Measurements from ENCODE around the gene LARP4B. TPM values are rescaled to one million over a fixed set of nuclear protein-coding genes. Genes with fewer than 3 reads are reported as not detected.
"Not testable (repeated sequence)": the region's sequence is repeated elsewhere in the genome, so short reads cannot be mapped to it uniquely, and the experiment has no call there.

LARP4B gene
- total RNA-seq, 1 donor, result 13.6 TPM

DNA sequence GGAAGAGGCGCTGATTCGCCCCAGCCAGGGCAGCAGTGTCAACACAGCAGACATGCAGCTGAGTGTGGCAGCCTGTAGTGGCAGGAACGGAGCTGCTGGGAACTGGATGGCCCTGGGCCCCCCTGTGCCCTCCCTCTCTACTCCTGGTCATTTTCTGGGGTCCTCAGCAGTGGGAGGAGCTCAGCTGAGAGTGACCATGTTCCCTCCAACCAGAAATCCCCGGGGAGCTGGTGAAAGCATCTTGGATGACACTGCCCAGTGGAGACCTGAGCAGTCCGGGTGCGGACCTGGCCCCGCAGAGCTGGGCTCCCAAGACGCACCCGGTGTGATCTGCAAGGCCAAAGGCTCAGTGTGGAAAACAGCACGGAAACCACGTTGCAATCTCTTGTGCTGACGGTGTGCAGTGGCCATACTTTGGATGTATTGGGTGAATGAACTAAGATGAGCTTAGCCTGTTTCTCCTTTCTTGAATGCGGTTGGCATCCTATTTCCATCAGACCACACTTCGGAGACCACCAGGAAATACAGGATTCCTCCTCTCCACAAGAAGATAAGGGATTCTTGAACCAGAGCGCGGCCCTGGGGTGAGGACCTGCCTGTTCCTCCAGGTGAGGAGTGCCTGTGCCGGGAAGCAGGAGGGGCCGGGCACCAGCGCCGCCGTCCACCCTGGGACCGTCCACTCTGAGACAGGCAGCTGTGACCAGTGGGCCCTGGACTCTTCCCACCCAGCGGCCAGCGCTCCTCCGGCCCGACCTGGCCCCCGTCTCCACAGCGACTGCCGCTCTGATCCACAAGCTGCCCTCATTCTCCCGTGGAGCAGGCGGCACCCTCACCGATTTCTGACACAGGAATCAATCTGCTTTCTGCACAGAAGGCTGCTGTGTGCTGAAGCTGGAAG lies 148.5 kb downstream of the LARP4B start:
- Histone ChIP-seq H3K4me1 (ENCODE audit: insufficient read depth, low read length) (no peaks in the 10 kb centered on the region), H3K27me3 (ENCODE audit: insufficient read depth, low read length) (no peaks in the 10 kb centered on the region), H3K9me3 (ENCODE audit: low read depth, low read length) (no peaks in the 10 kb centered on the region), H3K4me3 (ENCODE audit: low read length) (no peak overlapping the region)

DNA sequence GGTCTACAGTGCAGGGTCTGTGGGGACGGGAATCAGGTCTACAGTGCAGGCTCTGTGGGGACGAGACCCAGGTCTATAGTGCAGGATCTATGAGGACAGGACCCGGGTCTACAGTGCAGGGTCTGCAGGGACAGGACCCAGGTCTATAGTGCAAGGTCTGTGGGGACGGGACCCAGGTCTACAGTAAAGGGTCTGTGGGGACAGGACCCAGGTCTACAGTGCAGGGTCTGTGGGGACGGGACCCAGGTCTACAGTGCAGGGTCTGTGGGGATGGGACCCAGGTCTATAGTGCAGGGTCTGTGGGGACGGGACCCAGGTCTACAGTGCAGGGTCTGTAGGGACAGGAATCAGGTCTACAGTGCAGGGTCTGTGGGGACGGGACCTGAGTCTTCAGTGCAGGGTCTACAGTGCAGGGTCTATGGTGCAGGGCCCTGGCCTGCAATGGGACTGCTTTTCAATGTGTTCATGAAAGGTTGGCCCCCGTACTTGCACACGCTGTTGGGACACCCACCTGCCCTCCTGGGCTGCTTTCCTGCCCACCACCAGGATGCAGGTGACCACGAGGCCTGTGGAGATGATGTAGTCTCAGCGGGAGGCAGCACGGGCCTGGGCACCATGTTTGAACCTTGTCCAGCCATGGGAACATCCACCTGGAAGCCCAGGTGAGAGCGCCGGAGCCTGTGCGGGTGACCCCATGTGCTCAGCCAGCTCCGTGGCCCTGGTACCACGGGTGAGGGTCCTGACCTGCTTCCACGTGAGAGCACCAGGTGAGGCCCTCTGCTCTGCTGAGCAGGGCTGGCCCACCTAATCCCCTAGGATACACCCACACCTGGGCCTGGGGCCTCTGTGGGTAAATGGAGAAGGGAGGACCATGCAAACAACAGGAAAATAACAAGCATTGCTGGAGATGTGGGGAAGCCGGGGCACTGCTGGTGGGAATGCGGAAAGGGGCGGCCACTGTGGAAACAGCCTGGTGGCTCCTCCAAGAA lies 150.7 kb downstream of the LARP4B start:
- Histone ChIP-seq H3K4me1 (ENCODE audit: insufficient read depth, low read length) (no peaks in the 10 kb centered on the region), H3K9me3 (ENCODE audit: low read depth, low read length) (no peaks in the 10 kb centered on the region), H3K27me3 (ENCODE audit: insufficient read depth, low read length) (no peaks in the 10 kb centered on the region), H3K4me3 (ENCODE audit: low read length) (no peak overlapping the region)

DNA sequence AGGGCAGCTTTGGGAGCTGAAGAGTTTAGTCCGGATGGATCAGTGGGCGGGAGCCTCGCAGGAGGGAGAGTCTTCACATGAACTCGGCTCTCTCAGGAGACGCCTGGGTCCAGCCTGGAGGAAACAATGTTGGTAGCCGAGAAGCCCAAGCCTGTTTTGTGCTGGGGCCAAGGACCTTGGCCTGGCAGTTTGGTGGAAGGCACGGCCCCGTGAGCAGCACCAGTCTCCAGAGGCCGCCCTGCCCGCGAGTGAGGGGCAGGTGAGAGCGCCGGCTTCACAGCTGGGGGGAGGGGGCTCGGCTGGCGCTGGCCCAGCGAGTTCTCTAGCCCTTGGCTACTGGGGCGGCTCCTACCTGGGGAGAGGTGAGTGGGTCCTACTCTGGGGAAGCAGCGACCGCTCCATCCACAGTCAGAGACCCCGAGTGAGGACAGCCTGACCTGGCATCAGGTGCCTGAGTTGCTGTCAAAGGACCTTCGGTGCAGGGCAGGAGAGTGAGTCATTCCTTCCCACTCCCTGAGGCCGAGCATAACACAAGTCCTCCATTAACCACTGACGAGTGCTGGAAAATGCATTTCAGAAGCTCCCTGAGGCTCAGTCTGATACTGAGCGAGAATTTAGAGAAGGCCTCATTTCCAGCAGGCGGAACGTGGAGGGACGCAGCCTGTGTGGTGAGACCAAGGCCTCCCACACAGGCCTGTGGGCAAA lies 152.7 kb downstream of the LARP4B start:
- Histone ChIP-seq H3K4me1 (ENCODE audit: insufficient read depth, low read length) (no peaks in the 10 kb centered on the region), H3K9me3 (ENCODE audit: low read depth, low read length) (no peaks in the 10 kb centered on the region), H3K27me3 (ENCODE audit: insufficient read depth, low read length) (no peaks in the 10 kb centered on the region), H3K4me3 (ENCODE audit: low read length) (no peak overlapping the region)

DNA sequence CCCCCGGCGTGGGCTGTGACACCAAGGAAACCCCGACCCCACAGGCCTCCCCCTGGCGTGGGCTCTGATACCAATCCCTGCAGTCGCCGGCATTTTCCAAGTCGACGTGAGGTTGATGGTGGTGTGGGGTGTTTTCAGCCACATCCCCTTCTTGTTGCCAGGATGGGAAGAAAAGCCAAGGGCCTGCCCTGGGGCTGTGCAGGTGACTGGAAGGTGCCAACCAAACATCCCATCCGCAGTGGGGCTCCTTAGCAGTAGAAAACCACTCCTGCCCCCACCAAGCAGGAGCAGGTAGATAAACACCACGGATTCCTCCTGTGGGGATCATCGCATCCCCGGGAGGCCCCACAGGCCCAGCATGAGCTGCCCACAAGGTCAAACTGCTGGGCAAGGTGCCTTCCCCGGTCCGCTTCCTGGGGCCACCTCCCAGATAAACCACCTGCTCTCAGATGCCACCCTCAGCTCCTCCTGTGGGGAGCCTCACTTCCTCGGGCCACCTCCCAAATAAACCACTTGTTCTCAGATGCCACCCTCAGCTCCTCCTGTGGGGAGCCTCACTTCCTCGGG lies 153.5 kb downstream of the LARP4B start:
- Histone ChIP-seq H3K4me3 (ENCODE audit: low read length) (no peak overlapping the region), H3K27me3 (ENCODE audit: insufficient read depth, low read length) (no peaks in the 10 kb centered on the region), H3K9me3 (ENCODE audit: low read depth, low read length) (no peaks in the 10 kb centered on the region), H3K4me1 (ENCODE audit: insufficient read depth, low read length) (no peaks in the 10 kb centered on the region)

DNA sequence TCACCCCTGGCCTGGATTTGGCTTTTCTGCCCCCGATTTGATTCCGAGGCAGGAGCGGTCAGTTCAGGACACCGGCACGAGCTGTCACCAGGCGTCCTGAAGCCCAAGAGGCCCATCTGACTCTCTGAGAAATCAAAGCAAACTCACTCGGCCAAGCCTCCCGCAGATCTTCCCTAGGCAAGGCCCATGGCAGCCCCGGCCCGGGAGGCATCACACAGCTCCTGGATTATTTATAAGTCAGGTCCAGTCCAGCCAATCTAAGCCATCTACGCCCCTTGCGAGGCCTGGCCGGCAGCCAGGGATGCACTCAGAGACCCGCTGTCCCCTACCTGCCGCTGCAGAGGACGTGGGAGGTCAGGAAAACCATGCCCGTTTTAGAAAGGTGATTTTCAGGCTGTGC lies 154.7 kb downstream of the LARP4B start:
- H3K27me3 ChIP-seq (ENCODE audit: insufficient read depth, low read length), result no peaks in the 10 kb centered on the region
- H3K9me3 ChIP-seq (ENCODE audit: low read depth, low read length), result no peaks in the 10 kb centered on the region
- H3K4me3 ChIP-seq (ENCODE audit: low read length), result no peak overlapping the region
- H3K4me1 ChIP-seq (ENCODE audit: insufficient read depth, low read length), result no peaks in the 10 kb centered on the region

DNA sequence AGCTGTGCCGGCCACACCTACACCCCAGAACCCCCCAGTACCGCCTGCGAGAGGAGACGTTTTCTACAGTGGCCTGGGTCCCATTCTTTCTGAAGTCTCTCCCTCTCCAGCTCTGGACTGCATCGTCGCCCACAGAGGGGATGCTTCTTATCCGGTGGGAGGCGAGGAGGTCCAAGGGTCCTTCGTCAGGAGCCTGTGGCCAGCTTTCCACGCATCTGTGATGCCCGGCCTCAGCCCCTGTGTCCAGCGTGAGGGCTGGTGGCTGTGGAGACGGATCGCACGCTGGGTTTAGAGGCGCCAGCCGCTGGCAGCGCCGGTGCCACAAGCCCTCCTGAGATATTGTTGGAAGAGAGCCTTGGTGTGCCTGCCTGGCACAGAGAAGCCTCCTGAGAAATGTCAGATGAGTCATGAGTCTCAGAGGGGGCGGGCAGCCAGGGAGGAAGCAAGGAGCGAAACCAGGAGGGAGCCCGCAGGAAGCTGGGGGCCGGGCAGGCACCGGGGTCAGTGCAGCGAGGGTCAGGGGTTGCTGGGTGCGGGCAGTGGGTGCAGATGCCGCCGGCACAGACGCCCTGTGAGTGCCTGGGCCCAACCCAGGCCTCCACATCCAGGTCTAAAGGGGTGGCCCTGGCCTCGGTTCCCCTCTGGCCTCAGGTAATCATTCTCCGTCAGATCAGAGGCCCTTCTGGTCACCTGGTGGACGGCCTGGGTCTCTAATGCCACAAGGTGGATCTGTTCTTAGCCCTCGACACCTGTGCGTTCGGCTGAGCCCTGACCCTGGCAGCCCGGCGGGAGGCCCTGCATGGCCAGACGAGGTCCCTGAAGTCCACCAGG lies 156.0 kb downstream of the LARP4B start:
- Histone ChIP-seq H3K27me3 (ENCODE audit: insufficient read depth, low read length) (no peaks in the 10 kb centered on the region), H3K9me3 (ENCODE audit: low read depth, low read length) (no peaks in the 10 kb centered on the region), H3K4me3 (ENCODE audit: low read length) (no peak overlapping the region), H3K4me1 (ENCODE audit: insufficient read depth, low read length) (no peaks in the 10 kb centered on the region)

DNA sequence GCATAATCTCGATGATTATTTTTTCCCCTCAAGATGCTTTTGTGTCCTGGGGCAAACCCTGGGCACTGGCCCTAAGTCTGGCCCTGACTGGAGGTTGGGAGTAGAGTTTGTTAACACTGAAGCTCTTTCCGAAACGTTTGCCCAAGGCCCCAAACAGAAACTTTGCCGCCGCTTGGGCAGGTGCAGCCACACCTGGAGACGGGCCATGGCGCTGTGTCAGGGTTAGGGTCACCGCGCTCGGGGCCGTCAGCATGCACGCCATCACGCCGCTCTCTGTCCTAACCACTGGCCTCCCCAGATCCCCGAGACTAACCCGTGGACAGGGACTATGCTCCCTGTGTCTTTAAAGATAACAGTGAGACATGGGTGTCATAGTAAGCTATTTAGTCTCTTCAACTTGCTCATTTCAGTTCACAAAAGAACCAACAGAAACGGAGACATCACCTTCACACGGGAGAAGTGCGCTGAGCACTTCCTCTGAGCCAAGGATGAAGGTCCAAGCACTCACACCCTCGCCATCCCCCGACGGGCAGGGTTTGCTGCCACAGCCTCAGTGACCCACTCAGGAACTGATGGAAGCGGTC lies 156.8 kb downstream of the LARP4B start:
- Histone ChIP-seq H3K9me3 (ENCODE audit: low read depth, low read length) (no peaks in the 10 kb centered on the region), H3K4me1 (ENCODE audit: insufficient read depth, low read length) (no peaks in the 10 kb centered on the region), H3K27me3 (ENCODE audit: insufficient read depth, low read length) (no peaks in the 10 kb centered on the region), H3K4me3 (ENCODE audit: low read length) (no peak overlapping the region)

DNA sequence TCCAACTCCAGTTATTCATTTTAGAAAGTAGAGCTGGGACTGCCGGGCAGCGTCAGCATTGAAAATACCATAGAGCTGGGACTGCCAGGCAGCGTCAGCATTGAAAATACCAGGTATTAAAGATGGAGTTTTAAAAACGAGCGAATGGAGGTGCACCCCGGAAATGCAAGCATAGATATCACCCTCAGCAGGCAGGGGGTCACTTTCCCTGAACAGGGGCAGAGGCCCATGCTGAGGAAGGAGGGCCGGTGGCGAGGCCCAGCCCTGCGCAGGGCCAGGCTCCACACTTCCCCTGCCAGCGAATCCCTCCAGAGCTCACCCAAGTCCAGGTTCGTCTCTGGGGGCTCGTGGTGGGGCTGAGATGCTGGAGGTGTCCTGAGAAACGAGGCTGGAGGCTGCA lies 157.3 kb downstream of the LARP4B start:
- Histone ChIP-seq H3K9me3 (ENCODE audit: low read depth, low read length) (no peaks in the 10 kb centered on the region), H3K4me3 (ENCODE audit: low read length) (no peak overlapping the region), H3K4me1 (ENCODE audit: insufficient read depth, low read length) (no peaks in the 10 kb centered on the region), H3K27me3 (ENCODE audit: insufficient read depth, low read length) (no peaks in the 10 kb centered on the region)

DNA sequence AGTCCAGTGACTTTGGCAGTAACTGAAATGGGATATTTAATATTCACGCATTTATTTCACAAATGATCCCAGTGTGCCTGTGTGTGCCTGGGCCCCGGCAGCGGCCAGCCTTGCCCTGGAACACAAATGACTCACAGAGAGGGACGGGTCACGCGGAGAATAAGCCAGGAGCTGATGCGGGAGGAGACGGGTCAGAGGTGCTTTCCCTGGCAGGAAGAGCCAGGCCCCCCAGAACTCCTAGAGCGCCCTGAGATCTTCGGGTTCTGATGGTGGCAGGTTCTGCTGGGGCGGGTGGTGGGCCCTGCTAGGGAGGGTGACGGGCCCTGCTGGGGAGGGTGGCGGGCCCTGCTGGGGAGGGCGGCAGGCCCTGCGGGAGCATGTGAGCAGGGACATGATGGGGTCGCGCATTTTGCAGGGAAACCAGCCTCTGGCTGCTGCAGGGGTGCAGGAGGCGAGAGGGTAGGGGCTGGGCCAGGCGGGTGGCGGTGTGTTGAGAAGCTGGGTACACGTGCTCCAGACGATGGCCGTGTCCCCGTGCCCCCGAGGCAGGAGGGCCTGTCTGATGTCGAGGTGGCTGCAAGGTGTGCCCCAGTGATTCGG lies 157.8 kb downstream of the LARP4B start:
- no peaks in the 10 kb centered on the region for H3K27me3 ChIP-seq (ENCODE audit: insufficient read depth, low read length)
- H3K4me1 ChIP-seq (ENCODE audit: insufficient read depth, low read length), result no peaks in the 10 kb centered on the region
- H3K4me3 ChIP-seq (ENCODE audit: low read length), result no peak overlapping the region
- no peaks in the 10 kb centered on the region for H3K9me3 ChIP-seq (ENCODE audit: low read depth, low read length)

DNA sequence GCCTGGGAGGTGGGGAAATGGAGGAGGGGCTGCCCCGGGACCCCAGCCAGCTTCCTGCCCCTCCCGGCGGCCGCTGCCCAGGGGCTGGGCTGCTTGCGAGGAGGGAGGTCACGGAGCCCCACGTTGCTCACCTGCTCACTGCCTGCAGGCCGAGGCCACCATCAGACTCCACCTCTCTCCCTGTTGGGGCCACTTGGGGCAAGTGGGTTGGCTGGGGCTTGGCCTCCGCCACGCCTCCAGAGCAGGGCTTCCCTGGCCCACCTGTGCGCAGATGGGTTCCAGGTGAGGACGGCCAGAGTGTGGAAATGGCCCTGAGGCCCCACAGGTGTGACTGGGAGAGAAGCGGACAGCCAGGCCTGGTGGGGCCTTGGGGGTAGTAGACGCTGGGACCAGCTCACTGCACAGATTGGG lies 159.3 kb downstream of the LARP4B start:
- Histone ChIP-seq H3K4me3 (ENCODE audit: low read length) (no peak overlapping the region), H3K4me1 (ENCODE audit: insufficient read depth, low read length) (no peaks in the 10 kb centered on the region), H3K9me3 (ENCODE audit: low read depth, low read length) (peaks cover 8% of the 10 kb centered on the region), H3K27me3 (ENCODE audit: insufficient read depth, low read length) (no peaks in the 10 kb centered on the region)

DNA sequence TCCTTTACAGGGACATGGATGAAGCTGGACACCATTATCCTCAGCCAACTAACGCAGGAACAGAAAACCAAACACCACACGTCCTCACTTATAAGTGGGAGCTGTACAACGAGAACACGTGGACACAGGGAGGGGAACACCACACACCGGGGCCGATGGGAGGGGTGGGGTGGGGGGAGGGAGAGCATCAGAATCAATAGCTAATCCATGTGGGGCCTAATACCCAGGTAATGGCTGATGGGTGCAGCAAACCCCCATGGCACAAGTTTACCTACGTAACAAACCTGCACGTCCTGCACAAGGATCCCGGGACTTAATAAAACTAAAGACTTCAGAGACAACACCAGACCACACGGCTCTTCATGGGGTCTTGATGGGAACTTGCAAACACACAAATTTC lies 159.9 kb downstream of the LARP4B start:
- H3K4me1 ChIP-seq (ENCODE audit: insufficient read depth, low read length), result no peaks in the 10 kb centered on the region
- no peaks in the 10 kb centered on the region for H3K27me3 ChIP-seq (ENCODE audit: insufficient read depth, low read length)
- H3K9me3 ChIP-seq (ENCODE audit: low read depth, low read length), result peaks cover 12% of the 10 kb centered on the region
- H3K4me3 ChIP-seq (ENCODE audit: low read length), result no peak overlapping the region

DNA sequence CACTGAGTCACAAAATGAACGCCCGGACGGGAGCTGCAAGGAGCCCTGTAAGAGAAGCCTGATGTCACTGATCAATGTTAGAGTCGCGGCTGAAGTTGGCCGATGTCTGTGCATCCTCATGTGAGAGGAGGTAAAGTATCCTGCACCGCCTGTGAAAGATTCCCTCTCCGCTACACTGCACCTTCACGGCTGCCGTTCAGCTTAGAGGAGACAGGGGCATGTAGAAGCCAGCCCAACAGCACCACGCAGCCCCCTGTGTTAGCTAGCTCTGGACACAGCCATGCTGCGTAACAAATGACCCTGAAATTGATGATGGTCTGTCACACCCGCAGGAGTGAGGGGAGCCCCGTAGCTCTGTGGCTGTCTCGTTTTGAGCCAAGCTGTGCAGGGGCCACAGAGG lies 160.5 kb downstream of the LARP4B start:
- H3K27me3 ChIP-seq (ENCODE audit: insufficient read depth, low read length), result no peaks in the 10 kb centered on the region
- H3K9me3 ChIP-seq (ENCODE audit: low read depth, low read length), result peaks cover 12% of the 10 kb centered on the region
- H3K4me1 ChIP-seq (ENCODE audit: insufficient read depth, low read length), result no peaks in the 10 kb centered on the region
- no peak overlapping the region for H3K4me3 ChIP-seq (ENCODE audit: low read length)

DNA sequence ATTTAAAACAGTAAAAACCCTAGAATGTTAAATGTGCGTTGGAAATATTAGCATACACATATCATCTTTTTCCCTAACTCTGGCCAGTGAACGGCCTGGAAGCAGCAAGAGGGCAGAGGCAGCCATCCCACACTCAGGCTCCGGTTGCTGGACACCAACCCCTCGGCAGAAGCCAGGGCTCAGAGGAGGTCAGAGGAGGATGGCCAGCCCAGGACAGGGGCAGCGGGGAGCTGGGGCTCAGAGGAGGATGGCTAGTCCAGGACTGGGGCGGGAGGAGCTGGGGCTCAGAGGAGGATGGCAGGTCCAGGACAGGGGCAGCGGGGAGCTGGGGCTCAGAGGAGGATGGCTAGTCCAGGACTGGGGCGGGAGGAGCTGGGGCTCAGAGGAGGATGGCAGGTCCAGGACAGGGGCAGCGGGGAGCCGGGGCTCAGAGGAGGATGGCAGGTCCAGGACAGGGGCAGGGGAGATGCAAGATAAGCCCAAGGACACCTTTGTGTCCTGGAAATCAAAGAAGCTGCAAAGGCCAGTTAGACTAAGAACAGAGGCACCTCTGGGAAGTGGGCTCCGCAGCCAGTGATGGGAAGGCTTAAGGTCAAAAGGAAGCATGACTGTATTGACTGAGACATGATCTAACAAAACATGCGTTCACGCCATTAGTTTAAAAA lies 161.3 kb downstream of the LARP4B start:
- H3K27me3 ChIP-seq (ENCODE audit: insufficient read depth, low read length); H3K4me1 ChIP-seq (ENCODE audit: insufficient read depth, low read length); H3K4me3 ChIP-seq (ENCODE audit: low read length): not testable (repeated sequence)
- peaks cover 12% of the 10 kb centered on the region for H3K9me3 ChIP-seq (ENCODE audit: low read depth, low read length)

Data from mononuclear cell (primary cell).